GM12873 (cell line): ENCODE results near the gene SUSD5.

Experiments used
- CTCF ChIP-seq: IDR thresholded peaks from 2 replicates; pipeline ENCODE4 v1.5.1; 2012; ENCODE audit warnings: low read depth, mild to moderate bottlenecking, moderate library complexity, low read length, control low read depth; ENCODE audit not compliant: insufficient read depth; ENCODE audit errors: missing control alignments

Gene SUSD5

GRCh38 chr3:33179132-33179531 lies 39.5 kb downstream of the SUSD5 start:
- no peak for TF ChIP-seq CTCF

- TF ChIP-seq CTCF = no peak
Measured at GRCh38 chr3:33174711-33175414, 43.7 kb downstream of the SUSD5 start.

- no peak for TF ChIP-seq CTCF
Measured at GRCh38 chr3:33174095-33174494, 44.5 kb downstream of the SUSD5 start.

- no peak for TF ChIP-seq CTCF
Measured at GRCh38 chr3:33173672-33174071, 44.9 kb downstream of the SUSD5 start.

- TF ChIP-seq CTCF = no peak
Measured at GRCh38 chr3:33173103-33173502, 45.5 kb downstream of the SUSD5 start.

GRCh38 chr3:33171580-33171979 lies 47.0 kb downstream of the SUSD5 start:
- no peak for TF ChIP-seq CTCF

- TF ChIP-seq CTCF = no peak
Measured at GRCh38 chr3:33170531-33170930, 48.1 kb downstream of the SUSD5 start.
